Measurements from ENCODE around the gene LHFPL3. TPM values are rescaled to one million over a fixed set of nuclear protein-coding genes. Genes with fewer than 3 reads are reported as not detected.
A peak's percentile ranks its signal among the peaks of the same experiment; 100 is the strongest.

Gene LHFPL3
- polyA plus RNA-seq, 1 donor from 2014 or later: 5.6 TPM

DNA sequence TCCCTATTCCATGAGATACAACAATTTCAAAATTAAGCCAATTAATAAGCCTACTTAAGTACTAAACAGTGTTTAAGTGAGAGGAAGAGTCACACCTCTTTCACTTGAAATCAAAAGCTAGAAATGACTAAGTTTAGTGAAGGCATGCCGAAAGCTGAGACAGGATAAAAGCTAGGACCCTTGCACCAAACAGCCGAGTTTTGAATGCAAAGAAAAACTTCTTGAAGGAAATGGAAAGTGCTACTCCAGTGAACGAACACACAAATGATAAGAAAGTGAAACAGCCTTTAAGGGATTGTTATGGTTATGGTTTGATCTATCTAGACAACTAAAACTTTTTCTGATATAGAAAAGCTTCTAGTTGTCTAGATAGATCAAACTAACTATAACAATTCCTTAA, 550.2 kb downstream of the LHFPL3 start:
- Histone ChIP-seq H4K20me1 (ENCODE audit: insufficient read depth) (no peaks in the 10 kb centered on the region), H3K9me2 (ENCODE audit: insufficient read depth, low read length) (no peaks in the 10 kb centered on the region), H2AFZ (ENCODE audit: low read depth, low read length) (no peak overlapping the region), H3K36me3 (ENCODE audit: insufficient read depth, low read length) (no peaks in the 10 kb centered on the region), H3K79me2 (replicated peaks; ENCODE audit: insufficient read depth, low read length) (no peaks in the 10 kb centered on the region), H3K9ac (ENCODE audit: low read length) (no peak overlapping the region), H3K4me2 (ENCODE audit: low read length) (no peak overlapping the region), H3K27me3 (ENCODE audit: insufficient read depth, low read depth, low read length) (no peaks in the 10 kb centered on the region), H3K4me3 (ENCODE audit: low read length) (no peak overlapping the region), H3F3A (ENCODE audit: insufficient read depth, low read length, poor library complexity, severe bottlenecking) (no peaks in the 10 kb centered on the region), H3K9me3 (ENCODE audit: low read length) (no peaks in the 10 kb centered on the region), H3K27ac (ENCODE audit: low read length) (no peak overlapping the region)
- TF ChIP-seq EP300 (conservative IDR thresholded peaks at IDR 0.05; ENCODE audit: poor library complexity, severe bottlenecking) (no peak), MXI1 (conservative IDR thresholded peaks at IDR 0.05; ENCODE audit: poor library complexity, severe bottlenecking) (no peak), TAF1 (IDR thresholded peaks at IDR 0.05; ENCODE audit: low read depth) (no peak), SMC3 (conservative IDR thresholded peaks at IDR 0.05; ENCODE audit: poor library complexity) (no peak), RAD21 (conservative IDR thresholded peaks at IDR 0.05) (no peak), EZH2 (IDR thresholded peaks at IDR 0.05; ENCODE audit: borderline replicate concordance, insufficient read depth, low read length, poor library complexity, severe bottlenecking) (no peak), POLR2AphosphoS5 (IDR thresholded peaks at IDR 0.05) (no peak)
- TF ChIP-seq, protein P1, sequence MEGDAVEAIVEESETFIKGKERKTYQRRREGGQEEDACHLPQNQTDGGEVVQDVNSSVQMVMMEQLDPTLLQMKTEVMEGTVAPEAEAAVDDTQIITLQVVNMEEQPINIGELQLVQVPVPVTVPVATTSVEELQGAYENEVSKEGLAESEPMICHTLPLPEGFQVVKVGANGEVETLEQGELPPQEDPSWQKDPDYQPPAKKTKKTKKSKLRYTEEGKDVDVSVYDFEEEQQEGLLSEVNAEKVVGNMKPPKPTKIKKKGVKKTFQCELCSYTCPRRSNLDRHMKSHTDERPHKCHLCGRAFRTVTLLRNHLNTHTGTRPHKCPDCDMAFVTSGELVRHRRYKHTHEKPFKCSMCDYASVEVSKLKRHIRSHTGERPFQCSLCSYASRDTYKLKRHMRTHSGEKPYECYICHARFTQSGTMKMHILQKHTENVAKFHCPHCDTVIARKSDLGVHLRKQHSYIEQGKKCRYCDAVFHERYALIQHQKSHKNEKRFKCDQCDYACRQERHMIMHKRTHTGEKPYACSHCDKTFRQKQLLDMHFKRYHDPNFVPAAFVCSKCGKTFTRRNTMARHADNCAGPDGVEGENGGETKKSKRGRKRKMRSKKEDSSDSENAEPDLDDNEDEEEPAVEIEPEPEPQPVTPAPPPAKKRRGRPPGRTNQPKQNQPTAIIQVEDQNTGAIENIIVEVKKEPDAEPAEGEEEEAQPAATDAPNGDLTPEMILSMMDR (IDR thresholded peaks at IDR 0.05; ENCODE audit: poor library complexity, severe bottlenecking): no peak
- TF ChIP-seq, protein P2, sequence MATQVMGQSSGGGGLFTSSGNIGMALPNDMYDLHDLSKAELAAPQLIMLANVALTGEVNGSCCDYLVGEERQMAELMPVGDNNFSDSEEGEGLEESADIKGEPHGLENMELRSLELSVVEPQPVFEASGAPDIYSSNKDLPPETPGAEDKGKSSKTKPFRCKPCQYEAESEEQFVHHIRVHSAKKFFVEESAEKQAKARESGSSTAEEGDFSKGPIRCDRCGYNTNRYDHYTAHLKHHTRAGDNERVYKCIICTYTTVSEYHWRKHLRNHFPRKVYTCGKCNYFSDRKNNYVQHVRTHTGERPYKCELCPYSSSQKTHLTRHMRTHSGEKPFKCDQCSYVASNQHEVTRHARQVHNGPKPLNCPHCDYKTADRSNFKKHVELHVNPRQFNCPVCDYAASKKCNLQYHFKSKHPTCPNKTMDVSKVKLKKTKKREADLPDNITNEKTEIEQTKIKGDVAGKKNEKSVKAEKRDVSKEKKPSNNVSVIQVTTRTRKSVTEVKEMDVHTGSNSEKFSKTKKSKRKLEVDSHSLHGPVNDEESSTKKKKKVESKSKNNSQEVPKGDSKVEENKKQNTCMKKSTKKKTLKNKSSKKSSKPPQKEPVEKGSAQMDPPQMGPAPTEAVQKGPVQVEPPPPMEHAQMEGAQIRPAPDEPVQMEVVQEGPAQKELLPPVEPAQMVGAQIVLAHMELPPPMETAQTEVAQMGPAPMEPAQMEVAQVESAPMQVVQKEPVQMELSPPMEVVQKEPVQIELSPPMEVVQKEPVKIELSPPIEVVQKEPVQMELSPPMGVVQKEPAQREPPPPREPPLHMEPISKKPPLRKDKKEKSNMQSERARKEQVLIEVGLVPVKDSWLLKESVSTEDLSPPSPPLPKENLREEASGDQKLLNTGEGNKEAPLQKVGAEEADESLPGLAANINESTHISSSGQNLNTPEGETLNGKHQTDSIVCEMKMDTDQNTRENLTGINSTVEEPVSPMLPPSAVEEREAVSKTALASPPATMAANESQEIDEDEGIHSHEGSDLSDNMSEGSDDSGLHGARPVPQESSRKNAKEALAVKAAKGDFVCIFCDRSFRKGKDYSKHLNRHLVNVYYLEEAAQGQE (IDR thresholded peaks at IDR 0.05; ENCODE audit: borderline replicate concordance): no peak

DNA sequence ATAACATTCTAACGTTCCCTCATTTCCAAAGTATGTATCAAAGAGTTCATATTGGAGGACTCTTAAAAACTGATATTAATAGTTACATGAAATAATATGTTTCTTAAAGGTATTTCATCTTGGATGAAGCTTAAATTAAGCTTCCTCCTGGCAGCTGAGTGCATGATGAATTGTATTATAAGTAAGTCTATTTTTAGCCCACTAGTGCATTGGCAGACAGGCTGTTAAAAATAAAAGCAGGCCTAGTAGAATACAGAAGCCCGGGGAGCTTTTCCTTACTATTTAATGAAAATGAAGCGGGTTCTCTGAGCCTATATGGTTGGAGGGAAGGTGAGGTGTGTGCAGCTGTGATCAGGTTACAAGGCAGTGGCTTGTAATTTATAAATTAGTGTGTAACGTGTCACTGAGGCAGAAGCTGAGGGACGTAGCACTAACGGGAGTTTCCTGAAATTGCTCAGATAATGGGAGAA, 554.9 kb downstream of the LHFPL3 start:
- H3F3A ChIP-seq (ENCODE audit: insufficient read depth, low read length, poor library complexity, severe bottlenecking): peaks cover 4% of the 10 kb centered on the region
- H3K4me3 ChIP-seq (ENCODE audit: low read length): peak overlapping the region; percentile 48
- H3K27ac ChIP-seq (ENCODE audit: low read length): peak overlapping the region; percentile 82
- H3K9me2 ChIP-seq (ENCODE audit: insufficient read depth, low read length): no peaks in the 10 kb centered on the region
- peak overlapping the region; percentile 41 for H2AFZ ChIP-seq (ENCODE audit: low read depth, low read length)
- peak overlapping the region; percentile 51 for H3K9ac ChIP-seq (ENCODE audit: low read length)
- TF ChIP-seq EP300 (conservative IDR thresholded peaks at IDR 0.05; ENCODE audit: poor library complexity, severe bottlenecking): no peak
- TF ChIP-seq TAF1 (IDR thresholded peaks at IDR 0.05; ENCODE audit: low read depth): no peak
- TF ChIP-seq, protein P1 (IDR thresholded peaks at IDR 0.05; ENCODE audit: poor library complexity, severe bottlenecking): no peak
- no peak for TF ChIP-seq EZH2 (IDR thresholded peaks at IDR 0.05; ENCODE audit: borderline replicate concordance, insufficient read depth, low read length, poor library complexity, severe bottlenecking)
- TF ChIP-seq POLR2AphosphoS5 (IDR thresholded peaks at IDR 0.05): no peak
- no peak for TF ChIP-seq RAD21 (conservative IDR thresholded peaks at IDR 0.05)
- no peak for TF ChIP-seq SMC3 (conservative IDR thresholded peaks at IDR 0.05; ENCODE audit: poor library complexity)
- TF ChIP-seq, protein P2 (IDR thresholded peaks at IDR 0.05; ENCODE audit: borderline replicate concordance): no peak
- no peak for TF ChIP-seq MXI1 (conservative IDR thresholded peaks at IDR 0.05; ENCODE audit: poor library complexity, severe bottlenecking)
- no peaks in the 10 kb centered on the region for H3K36me3 ChIP-seq (ENCODE audit: insufficient read depth, low read length)
- H3K9me3 ChIP-seq (ENCODE audit: low read length): no peaks in the 10 kb centered on the region
- no peaks in the 10 kb centered on the region for H3K27me3 ChIP-seq (ENCODE audit: insufficient read depth, low read depth, low read length)
- no peaks in the 10 kb centered on the region for H4K20me1 ChIP-seq (ENCODE audit: insufficient read depth)
- H3K4me2 ChIP-seq (ENCODE audit: low read length): peak overlapping the region; percentile 0
- no peaks in the 10 kb centered on the region for H3K79me2 ChIP-seq (replicated peaks; ENCODE audit: insufficient read depth, low read length)
